Activated CD4-positive, alpha-beta T cell treated with anti-CD3 and anti-CD28 coated beads, Interleukin-10, Interleukin-2, amounts not matched to agents 100 ng/mL and 50 ng/mL, durations not matched to agents 16 hours and 8 hours (primary cell): ENCODE results near the gene SRD5A2.
"Not testable (repeated sequence)": the region's sequence is repeated elsewhere in the genome, so short reads cannot be mapped to it uniquely, and the experiment has no call there.

ENCODE experiments used
- DNase-seq: peaks from one replicate; pipeline ENCODE4 v3.0.0-alpha.2; 2020

SRD5A2 gene

GRCh38 chr2:31531101-31531500, 49.6 kb downstream of the SRD5A2 start:
- DNase-seq = no peak

GRCh38 chr2:31529256-31529655, 51.5 kb downstream of the SRD5A2 start:
- DNase-seq = no peak

DNA sequence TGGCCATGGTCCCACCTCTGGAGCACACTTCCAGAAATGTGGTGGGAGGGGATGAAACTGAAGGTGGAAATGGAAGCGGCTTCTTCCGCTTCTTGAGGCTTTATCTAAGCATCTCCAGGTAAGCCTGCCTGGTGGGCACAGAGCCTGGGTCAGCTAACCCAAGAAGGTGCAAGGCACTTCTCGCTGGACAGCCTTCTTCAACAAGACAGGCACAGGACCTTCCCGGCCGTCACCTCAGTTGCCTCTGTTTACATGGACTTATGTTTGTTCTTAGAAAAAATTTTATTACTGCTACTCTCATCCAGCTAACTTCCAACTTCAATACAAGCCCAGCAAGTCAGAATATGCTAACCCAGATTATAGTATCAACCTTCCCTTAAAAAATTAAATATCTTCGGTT, 51.9 kb downstream of the SRD5A2 start:
- no peak for DNase-seq

- DNase-seq = no peak
Measured at GRCh38 chr2:31526946-31527732, 53.6 kb downstream of the SRD5A2 start.

- DNase-seq = no peak
Measured at GRCh38 chr2:31525876-31526275, 54.9 kb downstream of the SRD5A2 start.

- no peak for DNase-seq
Measured at GRCh38 chr2:31524592-31524991, 56.1 kb downstream of the SRD5A2 start.

GRCh38 chr2:31523871-31524492, 56.8 kb downstream of the SRD5A2 start:
- peak; percentile 59 for DNase-seq

- DNase-seq = no peak
Measured at GRCh38 chr2:31522786-31523185, 58.0 kb downstream of the SRD5A2 start.

- no peak for DNase-seq
Measured at GRCh38 chr2:31517442-31518203, 63.1 kb downstream of the SRD5A2 start.

DNA sequence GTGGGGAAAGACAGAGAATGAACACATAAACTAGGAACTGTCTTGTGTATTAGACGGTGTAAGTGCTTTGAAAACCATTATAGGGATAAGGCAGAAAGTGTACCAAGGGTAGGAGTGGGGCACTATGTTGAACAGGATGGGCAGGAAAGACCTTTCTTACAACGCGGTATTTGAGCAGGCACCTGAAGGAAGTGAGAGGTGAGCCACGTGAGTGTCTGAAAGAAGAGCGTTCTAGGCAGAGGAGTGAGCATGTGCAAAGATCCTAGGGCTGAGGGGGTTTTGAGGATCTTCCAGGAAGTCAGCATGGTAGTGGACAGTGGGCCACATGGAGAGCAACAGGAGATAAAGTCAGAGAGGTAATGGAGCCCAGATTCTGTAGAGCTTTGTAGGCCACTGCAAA, 65.2 kb downstream of the SRD5A2 start:
- no peak for DNase-seq

GRCh38 chr2:31513553-31513952, 67.2 kb downstream of the SRD5A2 start:
- no peak for DNase-seq

GRCh38 chr2:31511376-31511775, 69.4 kb downstream of the SRD5A2 start:
- no peak for DNase-seq

GRCh38 chr2:31505111-31505510, 75.6 kb downstream of the SRD5A2 start:
- no peak for DNase-seq

DNA sequence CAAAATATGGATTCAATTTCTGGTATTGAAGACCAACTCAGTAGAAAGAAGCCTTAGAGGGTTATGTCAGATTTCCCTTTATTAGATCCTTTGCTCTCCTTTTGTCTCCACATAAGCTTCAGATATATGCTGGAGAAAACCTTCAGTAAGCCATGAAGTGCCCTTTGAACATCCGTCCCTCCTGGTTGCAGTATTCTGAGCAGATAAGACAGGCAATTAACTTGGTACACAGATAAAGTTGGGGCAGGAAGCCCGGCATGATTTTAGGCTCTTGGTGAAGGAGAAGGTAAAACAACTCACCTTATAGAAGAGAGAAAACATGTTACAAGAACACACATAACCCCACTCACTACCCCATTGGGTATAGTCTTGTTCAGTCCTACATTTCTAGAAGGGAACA, 76.4 kb downstream of the SRD5A2 start:
- DNase-seq = no peak

DNA sequence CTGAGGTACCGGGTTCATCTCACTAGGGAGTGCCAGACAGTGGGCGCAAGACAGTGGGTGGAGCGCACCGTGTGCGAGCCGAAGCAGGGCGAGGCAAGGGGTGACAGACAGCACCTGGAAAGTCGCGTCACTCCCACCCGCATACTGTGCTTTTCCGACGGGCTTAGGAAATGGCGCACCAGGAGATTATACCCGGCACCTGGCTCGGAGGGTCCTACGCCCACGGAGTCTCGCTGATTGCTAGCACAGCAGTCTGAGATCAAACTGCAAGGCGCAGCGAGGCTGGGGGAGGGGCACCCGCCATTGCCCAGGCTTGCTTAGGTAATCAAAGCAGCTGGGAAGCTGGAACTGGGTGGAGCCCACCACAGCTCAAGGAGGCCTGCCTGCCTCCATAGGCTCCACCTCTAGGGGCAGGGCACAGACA, 84.3 kb downstream of the SRD5A2 start:
- DNase-seq = not testable (repeated sequence)

DNA sequence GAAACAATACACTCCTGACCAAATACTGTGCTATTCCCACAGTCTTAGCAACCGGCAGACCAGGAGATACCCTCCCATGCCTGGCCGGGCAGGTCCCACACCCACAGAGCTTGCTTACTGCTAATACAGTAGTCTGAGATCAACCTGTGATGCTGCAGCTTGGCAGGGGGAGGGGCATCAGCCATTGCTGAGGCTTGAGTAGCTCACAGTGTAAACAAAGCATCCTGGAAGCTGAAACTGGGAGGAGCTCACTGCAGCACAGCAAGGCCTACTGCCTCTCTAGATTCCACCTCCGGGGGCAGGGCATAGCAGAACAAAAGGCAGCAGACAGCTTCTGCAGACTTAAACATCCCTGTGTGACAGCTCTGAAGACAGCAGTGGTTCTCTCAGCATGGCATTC, 91.4 kb downstream of the SRD5A2 start:
- DNase-seq = not testable (repeated sequence)

DNA sequence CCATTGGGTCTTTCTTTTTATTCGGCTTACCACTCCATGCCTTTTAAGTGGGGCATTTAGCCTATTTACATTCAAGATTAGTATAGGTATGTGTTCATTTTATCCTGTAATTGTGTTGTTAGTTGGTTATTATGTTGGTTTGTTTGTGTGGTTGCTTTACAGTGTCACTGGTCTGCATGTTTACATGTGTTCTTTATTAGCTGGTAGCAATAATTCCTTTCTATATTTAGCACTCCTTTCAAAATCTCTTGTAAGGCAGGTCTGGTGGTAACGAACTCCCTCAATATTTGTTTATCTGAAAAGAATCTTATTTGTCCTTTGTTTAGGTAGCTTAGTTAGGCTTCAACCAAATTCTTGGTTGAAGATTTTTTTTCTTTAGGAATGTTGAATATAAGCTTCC, 97.5 kb downstream of the SRD5A2 start:
- no peak for DNase-seq

DNA sequence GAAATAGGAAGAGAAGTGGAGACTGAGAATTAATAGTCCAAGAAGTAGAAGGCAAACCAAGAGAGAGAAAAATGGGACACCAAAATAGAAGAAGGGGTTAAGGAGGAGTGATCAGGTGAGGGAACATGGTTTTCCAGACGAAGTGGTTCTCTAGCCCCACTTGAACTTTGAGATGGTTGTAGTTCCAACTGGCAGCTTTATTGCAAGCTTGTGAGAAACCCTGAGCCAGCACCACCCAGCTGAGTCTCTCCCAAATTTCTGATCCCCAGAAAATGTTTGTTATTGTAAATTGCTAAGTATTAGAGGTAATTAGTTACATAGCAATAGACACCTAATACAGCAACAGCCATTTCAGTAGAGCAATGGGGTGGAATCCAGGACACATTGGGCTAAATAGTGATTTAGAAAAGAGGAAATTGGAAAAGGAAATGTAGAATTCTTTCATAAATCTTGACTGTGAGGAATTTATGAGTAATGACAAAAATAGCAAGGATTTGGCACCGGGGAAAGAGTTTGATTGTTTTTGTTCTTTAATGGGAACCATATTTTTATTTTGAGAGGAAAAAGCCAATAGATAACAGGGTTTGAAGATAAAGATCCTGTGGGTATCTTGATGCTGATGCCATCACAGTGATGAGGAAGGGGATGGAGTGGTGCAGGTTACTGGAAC, 104.1 kb downstream of the SRD5A2 start:
- DNase-seq = no peak

DNA sequence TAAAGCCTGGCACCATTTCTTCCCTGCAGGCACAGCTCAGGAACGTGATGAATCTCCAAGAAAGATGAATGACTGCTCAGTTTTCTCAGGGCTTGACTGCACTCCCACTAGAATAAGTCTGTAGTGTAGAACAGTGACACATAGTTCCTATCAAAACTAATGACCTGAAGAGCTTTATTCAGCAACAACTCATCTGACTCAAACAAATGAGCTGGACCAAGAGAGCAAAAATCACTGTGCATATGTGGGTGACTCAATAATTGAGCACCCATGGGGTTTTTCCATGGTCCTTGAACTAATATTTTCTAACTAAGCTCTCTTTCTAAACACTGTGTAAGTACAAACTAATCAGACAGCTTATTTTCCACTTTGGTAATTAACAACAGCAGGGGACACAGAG, 105.0 kb downstream of the SRD5A2 start:
- DNase-seq = no peak

- no peak for DNase-seq
Measured at GRCh38 chr2:31474296-31474695, 106.4 kb downstream of the SRD5A2 start.
